CD4-positive, alpha-beta T cell (primary cell): ENCODE results near the gene FBRS. TPM values are rescaled to one million over a fixed set of nuclear protein-coding genes. Genes with fewer than 3 reads are reported as not detected.

Source experiments
- ATAC-seq: fragments of 200-7000 bp; cut with Tn5 transposase; one replicate; pipeline ENCODE4 v1.10.0; 2022; ENCODE audit warnings: mild to moderate bottlenecking; ENCODE audit not compliant: poor library complexity
- CTCF ChIA-PET: fragments of 350-600 bp; sonication (Branson Sonifier 250); formaldehyde crosslinking; loops from one replicate; lab custom pipeline; 2021; ENCODE audit warnings: antibody characterized with exemption, inconsistent platforms; lab: Charles Lee
- POLR2A ChIA-PET: fragments of 350-600 bp; sonication (Branson Sonifier 250); formaldehyde crosslinking; loops from one replicate; lab custom pipeline; 2021; ENCODE audit warnings: antibody characterized with exemption, inconsistent platforms; lab: Charles Lee
- DNase-seq, 14 experiments: peaks; one replicate each; pipeline ENCODE4 v3.0.0-alpha.2; 2013 to 2020; ENCODE audit warnings: mixed read lengths in 2 of 14
- H3K27ac ChIP-seq, 2 donors: one replicate each; pipeline versions ENCODE4 v1.5.1 to v1.7.0; 2013; ENCODE audit warnings: low read length in 2 of 2, low read depth in 1 of 2, mild to moderate bottlenecking in 1 of 2
- H3K27me3 ChIP-seq, 2 experiments: 1 replicate in 1 of 2; 2 replicates in 1 of 2; pipeline versions ENCODE4 v1.6.1 to v1.7.0; 2013; ENCODE audit warnings: low read length in 2 of 2, control low read depth in 1 of 2, mild to moderate bottlenecking in 1 of 2, moderate library complexity in 1 of 2; ENCODE audit not compliant: insufficient read depth in 2 of 2, control insufficient read depth in 1 of 2
- H3K36me3 ChIP-seq: one replicate; pipeline ENCODE4 v1.6.1; 2013; ENCODE audit warnings: low read length, control low read depth; ENCODE audit not compliant: insufficient read depth
- H3K4me1 ChIP-seq: one replicate; pipeline ENCODE4 v1.6.1; 2013; ENCODE audit warnings: low read length, control low read depth; ENCODE audit not compliant: insufficient read depth
- H3K4me3 ChIP-seq: one replicate; pipeline ENCODE4 v1.5.1; 2013; ENCODE audit warnings: mild to moderate bottlenecking, low read length, moderate library complexity
- H3K9me3 ChIP-seq, 2 experiments: 1 replicate in 1 of 2; 2 replicates in 1 of 2; pipeline versions ENCODE4 v1.6.1 to v1.7.0; 2013; ENCODE audit warnings: low read length in 2 of 2, mild to moderate bottlenecking in 2 of 2, control low read depth in 1 of 2, moderate library complexity in 1 of 2; ENCODE audit not compliant: control insufficient read depth in 1 of 2, insufficient read depth in 1 of 2
- H3K27ac Mint-ChIP-seq: one replicate; pipeline ENCODE4 v1.8.0; 2020; ENCODE audit warnings: mixed read lengths
- H3K27me3 Mint-ChIP-seq: one replicate; pipeline ENCODE4 v1.8.0; 2021; ENCODE audit warnings: mixed read lengths
- H3K36me3 Mint-ChIP-seq: one replicate; pipeline ENCODE4 v1.8.0; 2021; ENCODE audit warnings: low read depth, mixed read lengths
- H3K4me1 Mint-ChIP-seq: one replicate; pipeline ENCODE4 v1.8.0; 2021; ENCODE audit warnings: low read depth, mixed read lengths
- H3K4me3 Mint-ChIP-seq: one replicate; pipeline ENCODE4 v1.8.0; 2020; ENCODE audit warnings: mild to moderate bottlenecking, mixed read lengths
- H3K9me3 Mint-ChIP-seq: one replicate; pipeline ENCODE4 v1.8.0; 2020; ENCODE audit warnings: mixed read lengths
- CTCF ChIP-seq: fragments of 200-600 bp; IDR thresholded peaks from one replicate; pipeline ENCODE4 v1.8.0; 2022; ENCODE audit warnings: antibody characterized with exemption, mild to moderate bottlenecking
- intact Hi-C, 2 experiments: fragments of 100-400 bp; cut with DNase I in 1 of 2; cut with micrococcal nuclease in 1 of 2; formaldehyde crosslinking; loops; one replicate each; pipeline versions ENCODE4 v1.15.1 to v1.9.0; 2023 to 2025; cut with DNase I, micrococcal nuclease
- total RNA-seq, 174 experiments: library from RNA in 2 of 174; stranded (reverse) in 2 of 174; gene quantifications; one replicate each; pipeline ENCODE4 v1.2.3 and lab custom pipeline; 2021 to 2026

FBRS gene
- total RNA-seq, 2 experiments from 2014 or later = 162 to 163 TPM

GRCh38 chr16:30609926-30610839 is 48.0 kb upstream of the FBRS start, which contains the start of gene ZNF689:
Gene ZNF689 (minus strand): TSS chr16:30610389. CDS start chr16:30610041, 348 bp downstream.
- H3K27me3 Mint-ChIP-seq = no peaks in the 10 kb centered on the region

GRCh38 chr16:30615358-30616091 is 42.7 kb upstream of the FBRS start:
- H3K9me3 ChIP-seq = no peaks in the 10 kb centered on the region
- ATAC-seq (peak; percentile 84), DNase-seq (peak; percentile 41 to 82 (median 60))
- Mint-ChIP-seq H3K4me1 (peaks cover 2% of the 10 kb centered on the region), H3K27ac (no peak overlapping the region), H3K36me3 (no peaks in the 10 kb centered on the region), H3K4me3 (no peak overlapping the region), H3K27me3 (no peaks in the 10 kb centered on the region), H3K9me3 (no peaks in the 10 kb centered on the region)
- H3K27ac ChIP-seq = no peak overlapping the region
- H3K27me3 ChIP-seq = no peaks in the 10 kb centered on the region
- no peaks in the 10 kb centered on the region for H3K36me3 ChIP-seq
- POLR2A ChIA-PET = interaction anchor here (1.0 to 1.5 kb wide), 3 partner anchors 35 to 58 kb away, joined by 3 to 4 read pairs (median 3); partner anchors contain the start of genes PRR14 and ZNF688
- TF ChIP-seq CTCF = peak; percentile 36
- peaks cover 7% of the 10 kb centered on the region for H3K4me1 ChIP-seq
- H3K4me3 ChIP-seq = no peak overlapping the region
- intact Hi-C loops = no loop called here
- CTCF ChIA-PET = interaction anchor here (0.6 to 2.3 kb wide), 15 partner anchors 9 to 430 kb away, joined by 3 to 10 read pairs (median 4); partner anchors contain the start of genes DCTPP1 and PRR14

More at GRCh38 chr16:30609926-30610839, 48.0 kb upstream of the FBRS start, which contains the start of gene ZNF689:
- Mint-ChIP-seq H3K4me3 (peak within 1 kb of the TSS; percentile 91), H3K4me1 (peaks cover 23% of the 10 kb centered on the region), H3K36me3 (peaks cover 41% of the 10 kb centered on the region), H3K9me3 (no peaks in the 10 kb centered on the region), H3K27ac (peak within 1 kb of the TSS; percentile 93)
- POLR2A ChIA-PET = interaction anchor here (0.6 to 2.6 kb wide), 26 partner anchors 10 to 264 kb away, joined by 3 to 19 read pairs (median 4); partner anchors contain the start of genes DCTPP1, FBRS, PRR14 and SEPTIN1
- peak; percentile 88 to 97 (median 94) for DNase-seq
- Histone ChIP-seq H3K36me3 (peaks cover 12% of the 10 kb centered on the region), H3K27ac (peak within 1 kb of the TSS; percentile 86 to 89), H3K27me3 (no peaks in the 10 kb centered on the region), H3K9me3 (no peaks in the 10 kb centered on the region), H3K4me1 (peaks cover 26% of the 10 kb centered on the region), H3K4me3 (peak within 1 kb of the TSS; percentile 74)
- CTCF ChIA-PET = interaction anchor here (0.6 to 2.4 kb wide), 8 partner anchors 12 to 201 kb away, joined by 3 to 10 read pairs (median 4); partner anchors contain the start of genes DCTPP1 and FBRS
- intact Hi-C loops = loop anchor here (1.0 to 5.0 kb wide), 9 partner anchors 18 to 178 kb away; partner anchors contain the start of genes DCTPP1 (in 1 of the 2), PRR14 (in 1 of the 2), SRCAP (in 1 of the 2) and ZNF747 (in 1 of the 2)
- no peak for TF ChIP-seq CTCF
- ATAC-seq = peak; percentile 92

- Mint-ChIP-seq H3K9me3 (no peaks in the 10 kb centered on the region), H3K27ac (no peak overlapping the region), H3K4me3 (no peak overlapping the region), H3K4me1 (no peaks in the 10 kb centered on the region), H3K36me3 (no peaks in the 10 kb centered on the region), H3K27me3 (no peaks in the 10 kb centered on the region)
- ChIA-PET POLR2A (interaction anchor here (1.0 to 1.2 kb wide), 2 partner anchors 9 kb away, joined by 3 to 4 read pairs; partner anchors contain the start of gene ZNF689), CTCF (no interaction called here)
- no peaks in the 10 kb centered on the region for H3K4me1 ChIP-seq
- peaks cover 0 to 1% of the 10 kb centered on the region in 2 experiments for H3K9me3 ChIP-seq
- DNase-seq (no peak), ATAC-seq (no peak)
- H3K36me3 ChIP-seq = no peaks in the 10 kb centered on the region
- no peak overlapping the region for H3K27ac ChIP-seq
- intact Hi-C loops = no loop called here
- H3K27me3 ChIP-seq = no peaks in the 10 kb centered on the region
- no peak overlapping the region for H3K4me3 ChIP-seq
- no peak for TF ChIP-seq CTCF
Observed at GRCh38 chr16:30619202-30619601, 39.0 kb upstream of the FBRS start.
